Umbilical cord (tissue), 2 donors: ENCODE results near the gene ALDH16A1. TPM values are rescaled to one million over a fixed set of nuclear protein-coding genes. Genes with fewer than 3 reads are reported as not detected.
"Not testable (repeated sequence)": the region's sequence is repeated elsewhere in the genome, so short reads cannot be mapped to it uniquely, and the experiment has no call there.

ENCODE experiments used
- DNase-seq: peaks from one replicate; pipeline ENCODE4 v3.0.0-alpha.2; 2015; ENCODE audit warnings: low spot score
- total RNA-seq: library from RNA; depleted of rRNA; stranded (reverse); fragments of >200 nt; gene quantifications from one replicate; pipeline ENCODE4 v1.2.3, GENCODE V29; 2014; ENCODE audit warnings: low replicate concordance; ENCODE audit not compliant: insufficient read depth

Gene ALDH16A1
- total RNA-seq, 1 donor from 2014 or later = 18.3 TPM

GRCh38 chr19:49440439-49441209, 12.4 kb upstream of the ALDH16A1 start:
- no peak for DNase-seq

- DNase-seq = no peak
Observed at GRCh38 chr19:49441210-49441959, 11.6 kb upstream of the ALDH16A1 start, which contains the start of gene SLC17A7. Gene SLC17A7 (minus strand): TSS chr19:49441527. CDS start chr19:49441379, 148 bp downstream.

- DNase-seq = no peak
Observed at GRCh38 chr19:49441960-49442350, 11.1 kb upstream of the ALDH16A1 start.

- no peak for DNase-seq
Observed at GRCh38 chr19:49442354-49442753, 10.7 kb upstream of the ALDH16A1 start.

GRCh38 chr19:49442771-49443365, 10.2 kb upstream of the ALDH16A1 start:
- peak; percentile 89 for DNase-seq

GRCh38 chr19:49443366-49444099, 9.5 kb upstream of the ALDH16A1 start:
- peak; percentile 98 for DNase-seq

- DNase-seq = not testable (repeated sequence)
Observed at GRCh38 chr19:49444100-49444700, 8.8 kb upstream of the ALDH16A1 start.

- no peak for DNase-seq
Observed at GRCh38 chr19:49445997-49446396, 7.0 kb upstream of the ALDH16A1 start.

- no peak for DNase-seq
Observed at GRCh38 chr19:49447485-49448431, 5.3 kb upstream of the ALDH16A1 start.

GRCh38 chr19:49448432-49448786, 4.6 kb upstream of the ALDH16A1 start:
- no peak for DNase-seq

GRCh38 chr19:49450405-49450804, 2.6 kb upstream of the ALDH16A1 start:
- DNase-seq = no peak

- DNase-seq = peak; percentile 100
Observed at GRCh38 chr19:49451430-49452181, 1.4 kb upstream of the ALDH16A1 start, which contains the start of gene PIH1D1. Gene PIH1D1 (minus strand): TSS chr19:49451814. CDS start chr19:49451574, 240 bp downstream.

- no peak for DNase-seq
Observed at GRCh38 chr19:49453757-49454240, 774 bp downstream of the ALDH16A1 start.

GRCh38 chr19:49455773-49456172, 2.7 kb downstream of the ALDH16A1 start:
- DNase-seq = no peak

GRCh38 chr19:49456326-49456725, 3.3 kb downstream of the ALDH16A1 start:
- no peak for DNase-seq

- no peak for DNase-seq
Observed at GRCh38 chr19:49458567-49458903, 5.5 kb downstream of the ALDH16A1 start.

GRCh38 chr19:49459388-49459787, 6.4 kb downstream of the ALDH16A1 start:
- DNase-seq = no peak

- not testable (repeated sequence) for DNase-seq
Observed at GRCh38 chr19:49461130-49461529, 8.1 kb downstream of the ALDH16A1 start.

GRCh38 chr19:49461656-49462055, 8.6 kb downstream of the ALDH16A1 start:
- no peak for DNase-seq
